Neural cell (in vitro differentiated cells): ENCODE data around the gene RALGPS2. TPM values are rescaled to one million over a fixed set of nuclear protein-coding genes. Genes with fewer than 3 reads are reported as not detected.

ENCODE experiments used
- H2AFZ ChIP-seq: fragments of 200-600, 300-800 bp; sonication (generic), shearing (Covaris generic); 2 replicates; pipeline ENCODE4 v1.6.0; 2014; ENCODE audit warnings: low read depth, mild to moderate bottlenecking, antibody characterized with exemption, low read length, moderate library complexity
- H3F3A ChIP-seq: fragments of 200-600 bp; shearing (Covaris generic); 2 replicates; pipeline ENCODE4 v1.6.1; 2016; ENCODE audit warnings: mild to moderate bottlenecking, moderate library complexity, mixed read lengths, antibody characterized with exemption, low read length; ENCODE audit not compliant: insufficient read depth, poor library complexity, severe bottlenecking
- H3K27ac ChIP-seq: fragments of 200-600, 300-800 bp; sonication (generic), shearing (Covaris generic); 2 replicates; pipeline ENCODE4 v1.5.1; 2014; ENCODE audit warnings: mild to moderate bottlenecking, low read length, moderate library complexity
- H3K27me3 ChIP-seq: fragments of 300-800, 200-600 bp; sonication (generic), shearing (Covaris generic); 2 replicates; pipeline ENCODE4 v1.6.0; 2014; ENCODE audit warnings: mild to moderate bottlenecking, low read depth, low read length, moderate library complexity; ENCODE audit not compliant: insufficient read depth
- H3K36me3 ChIP-seq: fragments of 300-800, 200-600 bp; sonication (generic), shearing (Covaris generic); 2 replicates; pipeline ENCODE4 v1.5.1; 2014; ENCODE audit warnings: mild to moderate bottlenecking, antibody characterized with exemption, low read length, moderate library complexity; ENCODE audit not compliant: insufficient read depth
- H3K4me2 ChIP-seq: fragments of 300-800, 200-600 bp; sonication (generic), shearing (Covaris generic); 2 replicates; pipeline ENCODE4 v1.6.0; 2014; ENCODE audit warnings: mild to moderate bottlenecking, low read length
- H3K4me3 ChIP-seq: fragments of 300-800, 200-600 bp; sonication (generic), shearing (Covaris generic); 2 replicates; pipeline ENCODE4 v1.5.1; 2014; ENCODE audit warnings: mild to moderate bottlenecking, low read length, moderate library complexity
- H3K79me2 ChIP-seq: fragments of 200-600 bp; shearing (Covaris generic); replicated peaks from 2 replicates; pipeline ENCODE4 v1.6.0; 2014; ENCODE audit warnings: mild to moderate bottlenecking, low read length, moderate library complexity; ENCODE audit not compliant: insufficient read depth
- H3K9ac ChIP-seq: fragments of 300-800, 200-600 bp; sonication (generic), shearing (Covaris generic); 2 replicates; pipeline ENCODE4 v1.6.1; 2016; ENCODE audit warnings: mild to moderate bottlenecking, low read length, mixed read lengths
- H3K9me2 ChIP-seq: fragments of 200-600 bp; shearing (Covaris generic); 2 replicates; pipeline ENCODE4 v1.6.1; 2016; ENCODE audit warnings: mild to moderate bottlenecking, low read length, mixed read lengths; ENCODE audit not compliant: insufficient read depth
- H3K9me3 ChIP-seq: fragments of 200-600, 300-800 bp; sonication (generic), shearing (Covaris generic); 2 replicates; pipeline ENCODE4 v1.6.1; 2016; ENCODE audit warnings: mild to moderate bottlenecking, mixed run types, low read length, moderate library complexity, mixed read lengths
- H4K20me1 ChIP-seq: fragments of 200-600 bp; shearing (Covaris generic); 2 replicates; pipeline ENCODE4 v1.6.1; 2016; ENCODE audit warnings: mild to moderate bottlenecking, mixed run types; ENCODE audit not compliant: insufficient read depth
- EP300 ChIP-seq: fragments of 450-650 bp; conservative IDR thresholded peaks from 2 replicates; pipeline ENCODE4 v1.6.1; 2014; ENCODE audit warnings: antibody characterized with exemption, mild to moderate bottlenecking, moderate library complexity; ENCODE audit not compliant: poor library complexity, severe bottlenecking
- EZH2 ChIP-seq: fragments of 200-600, 300-800 bp; shearing (Covaris generic), sonication (generic); IDR thresholded peaks from 2 replicates; pipeline ENCODE4 v1.6.1; 2014; ENCODE audit warnings: antibody characterized with exemption, low read length, borderline replicate concordance, mild to moderate bottlenecking; ENCODE audit not compliant: insufficient read depth, poor library complexity, severe bottlenecking
- MXI1 ChIP-seq: fragments of 450-650 bp; conservative IDR thresholded peaks from 2 replicates; pipeline ENCODE4 v1.6.1; 2014; ENCODE audit warnings: antibody characterized with exemption, mild to moderate bottlenecking; ENCODE audit not compliant: poor library complexity, severe bottlenecking
- POLR2AphosphoS5 ChIP-seq: IDR thresholded peaks from 2 replicates; pipeline ENCODE4 v1.6.1; 2012
- RAD21 ChIP-seq: fragments of 450-650 bp; conservative IDR thresholded peaks from 2 replicates; pipeline ENCODE4 v1.6.1; 2014; ENCODE audit warnings: antibody characterized with exemption, mild to moderate bottlenecking, moderate library complexity
- SMC3 ChIP-seq: fragments of 450-650 bp; conservative IDR thresholded peaks from 2 replicates; pipeline ENCODE4 v1.6.1; 2014; ENCODE audit warnings: antibody characterized with exemption, mild to moderate bottlenecking, moderate library complexity; ENCODE audit not compliant: poor library complexity
- TAF1 ChIP-seq: IDR thresholded peaks from 2 replicates; pipeline ENCODE4 v1.6.1; 2012; ENCODE audit warnings: low read depth
- polyA plus RNA-seq: library from polyadenylated mRNA; depleted of rRNA; stranded (reverse); fragments of >200 nt; gene quantifications from 2 replicates; pipeline ENCODE4 v1.2.3, GENCODE V29; 2014
- TF ChIP-seq, protein P1 (sequence below): fragments of 450-650 bp; IDR thresholded peaks from 2 replicates; pipeline ENCODE4 v1.5.1; 2014; ENCODE audit warnings: antibody characterized with exemption, mild to moderate bottlenecking, moderate library complexity; ENCODE audit not compliant: poor library complexity, severe bottlenecking
- TF ChIP-seq, protein P2 (sequence below): IDR thresholded peaks from 2 replicates; pipeline ENCODE4 v1.6.1; 2012; ENCODE audit warnings: borderline replicate concordance

RALGPS2 gene
- polyA plus RNA-seq, 1 donor from 2014 or later, result 26.6 TPM

DNA sequence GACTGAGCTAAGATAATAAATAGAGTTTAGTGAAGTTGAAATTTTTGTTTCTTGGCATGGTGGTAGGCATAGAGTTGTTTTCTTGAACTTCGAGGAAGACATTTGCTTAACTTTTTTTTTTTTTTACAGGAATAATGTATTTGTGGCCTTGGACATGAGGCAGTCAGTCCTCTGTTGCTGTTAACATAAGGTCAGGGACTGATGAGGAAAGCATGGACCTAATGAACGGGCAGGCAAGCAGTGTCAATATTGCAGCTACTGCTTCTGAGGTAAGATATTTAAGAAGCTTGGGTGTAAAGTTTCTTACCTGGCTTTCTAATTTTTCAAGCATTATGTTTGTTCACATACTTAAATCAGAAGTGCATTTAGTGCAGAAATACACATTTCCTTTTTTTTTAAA lies 51.5 kb downstream of the RALGPS2 start:
- TF ChIP-seq EP300 (no peak), MXI1 (no peak), TAF1 (no peak), POLR2AphosphoS5 (no peak), RAD21 (no peak), EZH2 (no peak), SMC3 (no peak)
- TF ChIP-seq, protein P1, sequence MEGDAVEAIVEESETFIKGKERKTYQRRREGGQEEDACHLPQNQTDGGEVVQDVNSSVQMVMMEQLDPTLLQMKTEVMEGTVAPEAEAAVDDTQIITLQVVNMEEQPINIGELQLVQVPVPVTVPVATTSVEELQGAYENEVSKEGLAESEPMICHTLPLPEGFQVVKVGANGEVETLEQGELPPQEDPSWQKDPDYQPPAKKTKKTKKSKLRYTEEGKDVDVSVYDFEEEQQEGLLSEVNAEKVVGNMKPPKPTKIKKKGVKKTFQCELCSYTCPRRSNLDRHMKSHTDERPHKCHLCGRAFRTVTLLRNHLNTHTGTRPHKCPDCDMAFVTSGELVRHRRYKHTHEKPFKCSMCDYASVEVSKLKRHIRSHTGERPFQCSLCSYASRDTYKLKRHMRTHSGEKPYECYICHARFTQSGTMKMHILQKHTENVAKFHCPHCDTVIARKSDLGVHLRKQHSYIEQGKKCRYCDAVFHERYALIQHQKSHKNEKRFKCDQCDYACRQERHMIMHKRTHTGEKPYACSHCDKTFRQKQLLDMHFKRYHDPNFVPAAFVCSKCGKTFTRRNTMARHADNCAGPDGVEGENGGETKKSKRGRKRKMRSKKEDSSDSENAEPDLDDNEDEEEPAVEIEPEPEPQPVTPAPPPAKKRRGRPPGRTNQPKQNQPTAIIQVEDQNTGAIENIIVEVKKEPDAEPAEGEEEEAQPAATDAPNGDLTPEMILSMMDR, result no peak
- TF ChIP-seq, protein P2, sequence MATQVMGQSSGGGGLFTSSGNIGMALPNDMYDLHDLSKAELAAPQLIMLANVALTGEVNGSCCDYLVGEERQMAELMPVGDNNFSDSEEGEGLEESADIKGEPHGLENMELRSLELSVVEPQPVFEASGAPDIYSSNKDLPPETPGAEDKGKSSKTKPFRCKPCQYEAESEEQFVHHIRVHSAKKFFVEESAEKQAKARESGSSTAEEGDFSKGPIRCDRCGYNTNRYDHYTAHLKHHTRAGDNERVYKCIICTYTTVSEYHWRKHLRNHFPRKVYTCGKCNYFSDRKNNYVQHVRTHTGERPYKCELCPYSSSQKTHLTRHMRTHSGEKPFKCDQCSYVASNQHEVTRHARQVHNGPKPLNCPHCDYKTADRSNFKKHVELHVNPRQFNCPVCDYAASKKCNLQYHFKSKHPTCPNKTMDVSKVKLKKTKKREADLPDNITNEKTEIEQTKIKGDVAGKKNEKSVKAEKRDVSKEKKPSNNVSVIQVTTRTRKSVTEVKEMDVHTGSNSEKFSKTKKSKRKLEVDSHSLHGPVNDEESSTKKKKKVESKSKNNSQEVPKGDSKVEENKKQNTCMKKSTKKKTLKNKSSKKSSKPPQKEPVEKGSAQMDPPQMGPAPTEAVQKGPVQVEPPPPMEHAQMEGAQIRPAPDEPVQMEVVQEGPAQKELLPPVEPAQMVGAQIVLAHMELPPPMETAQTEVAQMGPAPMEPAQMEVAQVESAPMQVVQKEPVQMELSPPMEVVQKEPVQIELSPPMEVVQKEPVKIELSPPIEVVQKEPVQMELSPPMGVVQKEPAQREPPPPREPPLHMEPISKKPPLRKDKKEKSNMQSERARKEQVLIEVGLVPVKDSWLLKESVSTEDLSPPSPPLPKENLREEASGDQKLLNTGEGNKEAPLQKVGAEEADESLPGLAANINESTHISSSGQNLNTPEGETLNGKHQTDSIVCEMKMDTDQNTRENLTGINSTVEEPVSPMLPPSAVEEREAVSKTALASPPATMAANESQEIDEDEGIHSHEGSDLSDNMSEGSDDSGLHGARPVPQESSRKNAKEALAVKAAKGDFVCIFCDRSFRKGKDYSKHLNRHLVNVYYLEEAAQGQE, result no peak
- Histone ChIP-seq H3F3A (no peaks in the 10 kb centered on the region), H3K4me2 (no peak overlapping the region), H3K36me3 (no peaks in the 10 kb centered on the region), H3K9me3 (no peaks in the 10 kb centered on the region), H2AFZ (no peak overlapping the region), H3K27me3 (no peaks in the 10 kb centered on the region), H3K27ac (no peak overlapping the region), H3K79me2 (no peaks in the 10 kb centered on the region), H4K20me1 (no peaks in the 10 kb centered on the region), H3K9ac (no peak overlapping the region), H3K4me3 (no peak overlapping the region), H3K9me2 (no peaks in the 10 kb centered on the region)

DNA sequence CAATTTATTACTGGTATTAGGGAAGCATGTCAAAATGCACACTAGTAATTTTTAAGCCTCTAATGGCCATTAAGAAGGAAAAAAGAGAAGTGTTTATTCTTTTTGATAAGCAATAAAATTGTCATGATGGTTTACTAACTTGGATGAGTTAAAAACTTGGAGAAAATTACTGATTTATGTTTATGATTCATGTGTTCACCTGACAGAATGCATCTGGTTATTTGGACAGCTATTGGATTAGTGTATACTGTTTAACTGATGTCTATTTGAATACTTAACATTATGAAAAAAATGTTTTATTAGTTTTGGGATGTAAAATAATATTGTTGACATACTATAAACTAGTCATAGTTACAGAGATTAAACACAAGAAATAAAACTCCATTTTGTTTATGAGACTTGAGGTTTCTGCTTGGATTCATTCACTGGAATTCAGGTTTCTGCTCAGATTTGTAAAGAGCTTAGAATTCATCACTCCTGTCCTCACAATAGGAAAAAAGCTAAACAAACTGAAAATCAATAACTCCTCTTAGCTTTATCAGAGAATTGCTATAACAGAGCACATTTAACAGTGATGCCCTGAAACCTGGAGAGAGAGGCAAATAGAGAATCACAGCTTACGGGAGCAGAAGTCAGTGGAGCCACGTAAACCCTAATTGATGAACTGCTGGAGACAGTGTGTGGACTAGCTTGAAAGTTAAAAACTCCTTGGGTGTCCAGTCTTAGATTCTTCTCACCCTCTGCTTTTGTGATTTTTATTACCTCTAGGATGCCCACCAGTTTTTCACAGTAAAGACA lies 56.7 kb downstream of the RALGPS2 start:
- H3K36me3 ChIP-seq, result no peaks in the 10 kb centered on the region

More for the DNA sequence above, 56.7 kb downstream of the RALGPS2 start:
- Histone ChIP-seq H3K27ac (no peak overlapping the region), H3K9me2 (no peaks in the 10 kb centered on the region), H3K27me3 (no peaks in the 10 kb centered on the region), H4K20me1 (no peaks in the 10 kb centered on the region), H2AFZ (no peak overlapping the region), H3K4me2 (no peak overlapping the region), H3K79me2 (no peaks in the 10 kb centered on the region), H3K9ac (no peak overlapping the region), H3K9me3 (no peaks in the 10 kb centered on the region), H3F3A (no peaks in the 10 kb centered on the region), H3K4me3 (no peak overlapping the region)
- TF ChIP-seq RAD21 (no peak), EZH2 (no peak)
- TF ChIP-seq, protein P2, result no peak
- TF ChIP-seq, protein P1, result no peak
